IMR-90 (cell line): ENCODE measurements around the gene MFAP2. TPM values are rescaled to one million over a fixed set of nuclear protein-coding genes. Genes with fewer than 3 reads are reported as not detected.
"Not testable (repeated sequence)": the region's sequence is repeated elsewhere in the genome, so short reads cannot be mapped to it uniquely, and the experiment has no call there.

Experiments
- ATAC-seq: fragments of 200-7000 bp; cut with Tn5 transposase; 2 replicates; pipeline ENCODE4 v1.9.1; 2020; ENCODE audit warnings: low read depth, mild to moderate bottlenecking, moderate library complexity
- BruUV-seq: library from RNA; stranded (reverse); fragments of 400-500 nt; replicated peaks from 2 replicates; lab custom pipeline; 2021; lab: Mats Ljungman, UMichigan
- CTCF ChIA-PET: fragments of 300-600 bp; formaldehyde crosslinking; extraction: SDS; loops from one replicate; lab custom pipeline; 2021; ENCODE audit warnings: antibody characterized with exemption; lab: Yijun Ruan, JAX
- POLR2A ChIA-PET: fragments of 300-600 bp; sonication (Branson Sonifier 250); formaldehyde crosslinking; loops from one replicate; lab custom pipeline; 2022; ENCODE audit warnings: antibody characterized with exemption; ENCODE audit not compliant: unreplicated experiment; lab: Charles Lee
- DNase-seq: peaks from one replicate; pipeline ENCODE4 v3.0.0; 2013
- H2AFZ ChIP-seq: replicated peaks from 2 replicates; pipeline ENCODE3; 2013; ENCODE audit warnings: low read length, mild to moderate bottlenecking; ENCODE audit not compliant: poor library complexity
- H2AK5ac ChIP-seq: 2 replicates; pipeline ENCODE4 v1.6.1; 2013; ENCODE audit warnings: low read depth, low read length, inconsistent platforms
- H2AK9ac ChIP-seq: replicated peaks from 2 replicates; pipeline ENCODE3; 2013; ENCODE audit warnings: mild to moderate bottlenecking, low read depth, low read length, moderate library complexity; ENCODE audit not compliant: poor library complexity
- H2BK120ac ChIP-seq: 2 replicates; pipeline ENCODE4 v1.6.1; 2013; ENCODE audit warnings: low read depth, low read length, inconsistent platforms
- H2BK15ac ChIP-seq: 3 replicates; pipeline ENCODE4 v1.6.1; 2013; ENCODE audit warnings: low read depth, low read length, inconsistent platforms
- H2BK20ac ChIP-seq: 2 replicates; pipeline ENCODE4 v1.6.1; 2013; ENCODE audit warnings: low read depth, mild to moderate bottlenecking, inconsistent platforms, low read length, moderate library complexity
- H2BK5ac ChIP-seq: 2 replicates; pipeline ENCODE4 v1.6.1; 2013; ENCODE audit warnings: mild to moderate bottlenecking, low read depth, low read length, inconsistent platforms; ENCODE audit not compliant: poor library complexity, severe bottlenecking
- H3K14ac ChIP-seq: replicated peaks from 2 replicates; pipeline ENCODE4 v1.6.1; 2013; ENCODE audit warnings: low read depth, low read length, inconsistent platforms
- H3K18ac ChIP-seq: 2 replicates; pipeline ENCODE4 v1.6.1; 2013; ENCODE audit warnings: low read depth, low read length, control low read depth
- H3K23ac ChIP-seq: 2 replicates; pipeline ENCODE4 v1.6.1; 2013; ENCODE audit warnings: low read depth, low read length, inconsistent platforms
- H3K27ac ChIP-seq: 2 replicates; pipeline ENCODE4 v1.5.1; 2013; ENCODE audit warnings: mild to moderate bottlenecking, control low read depth, low read length; ENCODE audit not compliant: insufficient read depth
- H3K27me3 ChIP-seq: 2 replicates; pipeline ENCODE4 v1.6.1; 2013; ENCODE audit warnings: low read length; ENCODE audit not compliant: control insufficient read depth, insufficient read depth
- H3K36me3 ChIP-seq: 2 replicates; pipeline ENCODE4 v1.6.1; 2013; ENCODE audit warnings: low read length, mixed read lengths; ENCODE audit not compliant: control insufficient read depth, insufficient read depth
- H3K4ac ChIP-seq: 2 replicates; pipeline ENCODE4 v1.6.1; 2013; ENCODE audit warnings: low read depth, low read length, inconsistent platforms
- H3K4me1 ChIP-seq: 2 replicates; pipeline ENCODE4 v1.6.1; 2013; ENCODE audit warnings: low read length, mixed read lengths; ENCODE audit not compliant: control insufficient read depth, insufficient read depth
- H3K4me2 ChIP-seq: 2 replicates; pipeline ENCODE4 v1.6.1; 2013; ENCODE audit warnings: low read depth, mild to moderate bottlenecking, control low read depth, low read length, moderate library complexity
- H3K4me3 ChIP-seq: 2 replicates; pipeline ENCODE4 v1.5.1; 2013; ENCODE audit warnings: low read depth, mild to moderate bottlenecking, control low read depth, low read length, moderate library complexity; ENCODE audit not compliant: insufficient read depth
- H3K56ac ChIP-seq: 2 replicates; pipeline ENCODE4 v1.6.1; 2013; ENCODE audit warnings: low read length, inconsistent platforms; ENCODE audit not compliant: insufficient read depth; ENCODE audit errors: extremely low read depth
- H3K79me1 ChIP-seq, 2 experiments: 2 replicates each; pipeline ENCODE4 v1.6.1; 2013; ENCODE audit warnings: low read length in 2 of 2, inconsistent platforms in 1 of 2, low read depth in 1 of 2
- H3K9ac ChIP-seq: 2 replicates; pipeline ENCODE4 v1.6.1; 2013; ENCODE audit warnings: low read depth, low read length, control low read depth
- H3K9me1 ChIP-seq: 2 replicates; pipeline ENCODE4 v1.6.1; 2013; ENCODE audit warnings: low read length, inconsistent platforms; ENCODE audit not compliant: insufficient read depth
- H3K9me3 ChIP-seq: 2 replicates; pipeline ENCODE4 v1.6.1; 2013; ENCODE audit warnings: low read length; ENCODE audit not compliant: control insufficient read depth, insufficient read depth
- H4K20me1 ChIP-seq: 2 replicates; pipeline ENCODE4 v1.6.1; 2013; ENCODE audit warnings: low read length, inconsistent platforms; ENCODE audit not compliant: insufficient read depth
- H4K5ac ChIP-seq: 2 replicates; pipeline ENCODE4 v1.6.1; 2013; ENCODE audit warnings: mild to moderate bottlenecking, low read depth, low read length, control low read depth
- H4K8ac ChIP-seq, 2 experiments: 2 replicates each; pipeline ENCODE4 v1.6.1; 2013; ENCODE audit warnings: low read depth in 2 of 2, low read length in 2 of 2, control low read depth in 1 of 2, inconsistent platforms in 1 of 2
- H4K91ac ChIP-seq: 2 replicates; pipeline ENCODE4 v1.6.1; 2013; ENCODE audit warnings: low read depth, low read length, inconsistent platforms; ENCODE audit not compliant: insufficient read depth
- WGBS, 2 experiments: methylation state at CpG; one replicate each; pipeline versions ENCODE4 v1.1.5 to v1.1.7; 2013; ENCODE audit warnings: missing lambda C conversion rate in 2 of 2; ENCODE audit not compliant: insufficient read length in 1 of 2; ENCODE audit errors: extremely low coverage in 2 of 2; 5-methylcytosine and 5-hydroxymethylcytosine counted together
- dilution Hi-C: fragments of 300-500 bp; cut with HindIII; formaldehyde crosslinking; loops from one replicate; pipeline ENCODE4 v1.14.3; 2018; ENCODE audit warnings: low sequenced_read_pairs; ENCODE audit not compliant: unreplicated experiment
- in situ Hi-C: fragments of 300-500 bp; cut with MboI; formaldehyde crosslinking; loops from 3 replicates; pipeline ENCODE4 v1.14.3; 2019; ENCODE audit warnings: low sequenced_read_pairs, inconsistent platforms, mixed read lengths
- intact Hi-C: fragments of 100-400 bp; cut with micrococcal nuclease; formaldehyde crosslinking; loops from 2 replicates; pipeline ENCODE4 v1.10.0; 2022
- polyA plus RNA-seq, 3 experiments: library from polyadenylated mRNA; depleted of rRNA; stranded (reverse); fragments of >200 nt; gene quantifications; 2 replicates each; pipeline ENCODE4 v1.2.3, GENCODE V29; 2012; ENCODE audit warnings: low replicate concordance in 1 of 3
- total RNA-seq: library from RNA; depleted of rRNA; stranded (reverse); fragments of >200 nt; gene quantifications from 2 replicates; pipeline ENCODE4 v1.2.3, GENCODE V29; 2012

The MFAP2 gene
- total and polyA plus RNA-seq, 2 of the 4 experiments (the other 2 are of a cell fraction) = 3.9 to 13.9 TPM

GRCh38 chr1:16952376-16952775 lies 28.0 kb downstream of the MFAP2 start:
- H3K4me2 ChIP-seq, H3K27ac ChIP-seq, in situ Hi-C loops, H4K91ac ChIP-seq, H3K9me3 ChIP-seq, H3K4me1 ChIP-seq, H3K36me3 ChIP-seq, H3K9me1 ChIP-seq, intact Hi-C loops, DNase-seq, H2AK5ac ChIP-seq, H4K5ac ChIP-seq, H2BK120ac ChIP-seq, H2BK15ac ChIP-seq, H4K20me1 ChIP-seq, H3K23ac ChIP-seq, H3K9ac ChIP-seq, BruUV-seq, ATAC-seq, H2BK5ac ChIP-seq, H2AFZ ChIP-seq, H2BK20ac ChIP-seq, dilution Hi-C loops, H3K4ac ChIP-seq, H3K14ac ChIP-seq, H4K8ac ChIP-seq, H3K4me3 ChIP-seq, H3K56ac ChIP-seq, H3K27me3 ChIP-seq, H3K18ac ChIP-seq, H2AK9ac ChIP-seq, H3K79me1 ChIP-seq, POLR2A ChIA-PET: not testable (repeated sequence)
- CTCF ChIA-PET = interaction anchor here (0.9 to 2.1 kb wide), 4 partner anchors 8 to 96 kb away, joined by 5 to 12 read pairs (median 8); no protein-coding TSS in a partner anchor
- 90% methylated on average over 4 of the region's 4 CpGs; no CpG with 5 or more reads in 1 of the 2 experiments for WGBS, 2 experiments

- H3K4me3 ChIP-seq, H2AK5ac ChIP-seq, H3K79me1 ChIP-seq, H3K18ac ChIP-seq, H3K4me2 ChIP-seq, CTCF ChIA-PET, H2BK15ac ChIP-seq, H3K9me3 ChIP-seq, H2AK9ac ChIP-seq, H2AFZ ChIP-seq, H3K23ac ChIP-seq, H2BK20ac ChIP-seq, H4K5ac ChIP-seq, H3K14ac ChIP-seq, H3K4ac ChIP-seq, H3K9me1 ChIP-seq, H3K27me3 ChIP-seq, H4K8ac ChIP-seq, H2BK5ac ChIP-seq, H3K27ac ChIP-seq, dilution Hi-C loops, H4K20me1 ChIP-seq, H3K56ac ChIP-seq, intact Hi-C loops, H3K36me3 ChIP-seq, H2BK120ac ChIP-seq, BruUV-seq, H3K9ac ChIP-seq, H4K91ac ChIP-seq, POLR2A ChIA-PET, H3K4me1 ChIP-seq: not testable (repeated sequence)
- WGBS, 2 experiments = 37% methylated on average over 6 of the region's 7 CpGs; no CpG with 5 or more reads in 1 of the 2 experiments
- DNase-seq (peak; percentile 69), ATAC-seq (peak; percentile 17)
- in situ Hi-C loops = loop anchor here (5.0 kb wide), 1 partner anchor 327 kb away; no protein-coding TSS in a partner anchor
These were observed 31.4 kb downstream of the MFAP2 start for GRCh38 chr1:16949026-16949425.
